Activated CD4-positive, alpha-beta T cell treated with anti-CD3 and anti-CD28 coated beads, Interleukin-2, amount 50 U/mL, for 48 hours (primary cell): ENCODE data around the gene CLN6.
"Not testable (repeated sequence)": the region's sequence is repeated elsewhere in the genome, so short reads cannot be mapped to it uniquely, and the experiment has no call there.

ENCODE experiments used
- DNase-seq, 2 experiments: peaks; one replicate each; pipeline ENCODE4 v3.0.0-alpha.2; 2020

Gene CLN6

GRCh38 chr15:68186671-68187397 is 42.7 kb downstream of the CLN6 start:
- no peak for DNase-seq

DNA sequence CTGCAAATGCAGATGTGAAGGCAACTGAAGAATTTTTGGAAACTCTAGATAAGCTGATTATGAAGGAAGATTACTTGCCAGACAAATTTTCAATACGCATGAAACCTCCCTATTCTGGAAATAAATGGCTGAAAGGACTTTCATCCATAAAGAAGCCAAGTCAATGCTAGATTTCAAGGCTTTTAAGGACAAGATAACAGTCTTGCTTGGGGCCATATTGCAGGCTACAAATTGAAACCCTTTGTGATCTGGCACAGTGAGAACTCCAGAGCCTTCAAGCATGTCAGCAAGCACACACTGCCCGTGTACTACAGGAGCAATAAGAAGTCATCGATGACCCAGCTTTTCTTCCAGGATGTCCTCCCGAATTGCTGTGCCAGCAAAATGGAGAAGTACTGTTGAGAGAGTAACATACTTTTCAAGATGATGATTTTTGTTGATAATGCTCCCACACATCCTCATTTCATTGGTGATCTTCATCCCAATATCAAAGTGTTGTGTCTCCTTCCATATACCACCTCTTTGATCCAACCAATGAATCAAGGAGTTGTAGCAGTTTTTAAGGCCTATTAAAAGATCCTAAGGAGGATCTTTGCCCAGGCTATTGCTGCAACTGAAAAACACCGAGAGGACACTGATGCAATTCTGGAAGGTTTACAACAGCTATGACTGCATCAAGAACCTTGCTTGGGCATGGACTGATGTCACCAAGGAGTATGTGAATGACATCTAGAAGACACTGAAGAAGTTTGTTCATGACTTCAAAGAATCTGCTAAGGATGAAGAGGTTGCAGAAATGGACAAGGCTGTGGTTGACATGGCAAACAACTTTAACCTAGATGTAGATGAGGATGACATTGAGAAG is 44.7 kb downstream of the CLN6 start:
- DNase-seq, result no peak

- DNase-seq, result no peak
Measured at GRCh38 chr15:68183616-68184315, 45.8 kb downstream of the CLN6 start.

GRCh38 chr15:68177742-68178141 is 51.8 kb downstream of the CLN6 start:
- DNase-seq, result no peak

DNA sequence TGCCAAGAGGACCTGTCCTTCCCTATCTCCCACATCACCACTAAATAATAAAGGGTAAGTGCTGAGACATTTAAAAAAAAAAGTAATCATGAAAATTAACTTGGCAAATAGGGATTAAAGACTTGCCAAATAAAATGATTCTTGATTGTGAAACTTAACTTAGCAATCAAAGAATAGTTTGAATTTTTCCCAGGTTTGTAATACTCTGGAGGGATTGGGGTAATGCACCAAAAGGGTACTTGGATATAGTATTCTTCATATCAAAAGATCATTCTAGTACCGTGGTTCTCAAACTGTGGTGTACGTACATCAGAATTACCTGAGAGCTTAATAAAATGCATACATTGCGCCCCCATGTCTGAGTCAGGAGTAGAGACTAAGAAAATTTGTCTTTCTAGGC is 52.9 kb downstream of the CLN6 start:
- DNase-seq, result no peak

GRCh38 chr15:68175526-68175925 is 54.0 kb downstream of the CLN6 start:
- DNase-seq, result no peak

GRCh38 chr15:68173119-68173518 is 56.4 kb downstream of the CLN6 start:
- no peak for DNase-seq

DNA sequence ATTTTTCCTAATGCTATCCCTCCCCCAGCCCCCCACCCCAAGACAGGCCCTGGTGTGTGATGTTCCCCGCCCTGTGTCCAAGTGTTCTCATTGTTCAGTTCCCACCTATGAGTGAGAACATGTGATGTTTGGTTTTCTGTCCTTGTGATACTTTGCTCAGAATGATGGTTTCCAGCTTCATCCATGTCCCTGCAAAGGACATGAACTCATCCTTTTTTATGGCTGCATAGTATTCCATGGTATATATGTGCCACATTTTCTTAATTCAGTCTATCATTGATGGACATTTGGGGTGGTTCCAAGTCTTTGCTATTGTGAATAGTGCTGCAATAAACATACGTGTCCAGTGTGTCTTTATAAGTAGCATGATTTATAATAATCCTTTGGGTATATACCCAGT is 57.5 kb downstream of the CLN6 start:
- not testable (repeated sequence) for DNase-seq

- DNase-seq, result no peak
Measured at GRCh38 chr15:68166847-68167246, 62.7 kb downstream of the CLN6 start.

DNA sequence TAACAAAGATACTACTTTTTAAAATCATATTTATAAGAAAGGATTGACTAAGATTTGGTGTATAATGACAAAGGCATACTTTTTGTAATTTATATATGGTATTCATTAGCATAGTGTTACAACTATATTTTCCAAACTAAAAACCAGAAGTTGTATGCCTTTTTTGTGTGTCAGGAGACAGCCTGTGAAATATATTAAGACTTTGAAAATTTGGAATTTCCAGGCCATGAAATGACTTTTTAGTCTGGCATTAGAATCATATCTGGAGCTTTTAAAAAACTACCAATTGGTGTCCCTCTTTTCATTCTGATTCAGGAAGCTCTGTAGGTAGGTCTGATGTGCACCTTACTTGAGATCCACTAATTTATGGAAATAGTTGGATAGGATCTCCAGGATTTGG is 66.3 kb downstream of the CLN6 start:
- no peak for DNase-seq

DNA sequence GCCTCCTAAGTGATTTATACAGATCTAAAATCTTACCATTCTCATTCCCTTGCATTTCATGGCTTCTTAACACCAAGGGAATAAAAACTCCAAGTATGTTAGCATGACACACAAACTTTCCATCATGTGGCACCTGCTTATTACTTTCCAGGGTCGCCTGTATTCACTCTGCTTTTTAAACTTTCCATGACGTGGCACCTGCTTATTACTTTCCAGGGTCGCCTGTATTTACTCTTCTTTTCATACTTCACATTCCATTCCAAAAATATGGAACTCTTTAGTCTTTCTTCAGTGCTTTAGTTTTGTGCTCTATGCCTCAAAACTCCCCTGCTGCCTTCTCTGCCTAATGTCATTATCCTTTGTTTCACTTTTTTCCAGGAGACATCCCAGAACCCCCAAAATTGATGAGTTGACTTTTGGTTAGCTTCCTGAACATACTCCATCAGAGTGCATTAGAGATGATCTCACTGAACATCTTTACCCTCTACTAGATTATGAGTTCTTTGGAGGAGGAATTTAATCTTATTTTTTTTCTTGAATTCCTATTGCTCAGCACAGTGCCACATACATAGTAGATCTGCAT is 71.4 kb downstream of the CLN6 start:
- DNase-seq, result no peak

DNA sequence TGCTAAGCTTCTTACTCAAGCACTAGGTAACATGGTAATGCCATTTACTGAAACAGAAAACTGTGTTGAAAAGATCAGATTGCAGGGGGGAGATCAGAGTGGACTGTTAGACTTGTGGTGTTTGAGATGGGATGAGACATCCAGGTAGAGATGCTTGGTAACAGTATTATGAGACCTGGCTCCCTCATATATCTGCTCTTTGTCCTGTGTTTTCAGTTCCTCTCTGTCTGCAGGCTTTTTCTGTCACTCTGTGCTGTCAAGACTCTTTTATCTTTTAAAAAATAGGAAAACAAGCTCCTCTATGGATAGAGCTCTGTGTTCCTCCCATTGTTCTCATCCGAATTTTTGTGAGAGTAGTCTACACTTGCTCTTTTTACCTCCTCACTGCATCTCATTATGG is 72.5 kb downstream of the CLN6 start:
- no peak for DNase-seq
